Measurements from ENCODE around the gene BEGAIN. TPM values are rescaled to one million over a fixed set of nuclear protein-coding genes. Genes with fewer than 3 reads are reported as not detected.
A peak's percentile ranks its signal among the peaks of the same experiment; 100 is the strongest.

BEGAIN gene
- total and polyA plus RNA-seq, 7 donors: 0.36 to 1.4 (median 0.60) TPM

DNA sequence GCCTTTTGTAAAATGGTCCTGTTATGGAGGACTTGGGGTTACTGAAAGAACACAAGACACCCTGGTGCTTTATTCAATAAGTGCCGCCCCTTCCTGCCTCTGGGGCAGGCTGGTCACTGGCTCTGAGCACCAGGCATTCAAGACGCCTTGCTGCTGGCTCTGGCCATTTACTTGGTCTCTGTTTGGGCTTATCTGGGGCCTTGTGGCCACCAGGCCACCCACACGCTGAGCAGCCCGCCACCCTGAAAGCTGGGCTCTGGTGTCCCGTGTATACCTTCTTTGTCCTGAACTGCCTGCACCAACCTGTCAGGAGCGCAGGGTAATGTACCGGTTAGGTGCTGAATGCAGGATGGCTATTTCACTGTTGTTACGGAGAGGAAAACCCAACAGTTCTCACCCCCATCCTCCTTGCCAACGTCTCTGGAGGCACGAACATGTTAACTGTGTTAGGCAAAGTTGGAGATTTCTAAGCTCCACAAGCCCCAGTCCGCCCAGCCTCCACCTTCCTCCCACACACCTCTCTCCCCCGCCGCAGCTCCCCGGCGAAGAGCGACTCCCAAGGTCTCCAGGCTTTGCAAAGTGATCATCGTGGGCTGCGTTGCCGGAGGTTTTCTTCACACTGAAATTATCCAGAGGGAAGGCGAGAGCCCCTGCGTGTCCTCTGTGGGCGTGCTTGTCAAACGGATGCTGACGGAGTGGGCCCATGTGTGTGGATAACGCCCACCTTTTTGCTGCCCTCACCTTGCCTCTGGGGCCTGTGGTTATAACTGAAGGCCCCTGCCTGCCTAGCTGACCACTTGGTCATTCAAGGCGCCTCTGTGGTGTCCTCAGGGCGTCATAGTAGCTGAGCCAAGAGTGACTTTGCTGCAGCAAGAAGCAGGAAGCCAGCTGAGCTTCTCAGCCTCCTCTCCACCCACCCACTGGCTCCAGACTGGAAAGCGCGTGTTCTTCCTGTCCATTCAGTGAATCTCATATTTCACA is 18.8 kb upstream of the BEGAIN start:
- peak; percentile 44 for DNase-seq
- intact Hi-C loops (cut with DNase I): no loop called here
- Histone ChIP-seq H3K27ac (no peak overlapping the region), H3K36me3 (no peaks in the 10 kb centered on the region), H3K9me3 (peaks cover 0 to 4% (median 0%) of the 10 kb centered on the region in 4 donors), H3K4me1 (no peaks in the 10 kb centered on the region), H3K4me3 (no peak overlapping the region), H3K27me3 (peaks cover 0 to 17% (median 0%) of the 10 kb centered on the region in 3 donors)
- TF ChIP-seq POLR2AphosphoS5 (IDR thresholded peaks at IDR 0.05) (no peak), EP300 (IDR thresholded peaks at IDR 0.05) (no peak), POLR2A (IDR thresholded peaks at IDR 0.05) (no peak)
- TF ChIP-seq, protein P1, sequence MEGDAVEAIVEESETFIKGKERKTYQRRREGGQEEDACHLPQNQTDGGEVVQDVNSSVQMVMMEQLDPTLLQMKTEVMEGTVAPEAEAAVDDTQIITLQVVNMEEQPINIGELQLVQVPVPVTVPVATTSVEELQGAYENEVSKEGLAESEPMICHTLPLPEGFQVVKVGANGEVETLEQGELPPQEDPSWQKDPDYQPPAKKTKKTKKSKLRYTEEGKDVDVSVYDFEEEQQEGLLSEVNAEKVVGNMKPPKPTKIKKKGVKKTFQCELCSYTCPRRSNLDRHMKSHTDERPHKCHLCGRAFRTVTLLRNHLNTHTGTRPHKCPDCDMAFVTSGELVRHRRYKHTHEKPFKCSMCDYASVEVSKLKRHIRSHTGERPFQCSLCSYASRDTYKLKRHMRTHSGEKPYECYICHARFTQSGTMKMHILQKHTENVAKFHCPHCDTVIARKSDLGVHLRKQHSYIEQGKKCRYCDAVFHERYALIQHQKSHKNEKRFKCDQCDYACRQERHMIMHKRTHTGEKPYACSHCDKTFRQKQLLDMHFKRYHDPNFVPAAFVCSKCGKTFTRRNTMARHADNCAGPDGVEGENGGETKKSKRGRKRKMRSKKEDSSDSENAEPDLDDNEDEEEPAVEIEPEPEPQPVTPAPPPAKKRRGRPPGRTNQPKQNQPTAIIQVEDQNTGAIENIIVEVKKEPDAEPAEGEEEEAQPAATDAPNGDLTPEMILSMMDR (IDR thresholded peaks at IDR 0.05): no peak
- 90 to 94% methylated on average over 29 of the region's 29 CpGs for WGBS, 2 donors

DNA sequence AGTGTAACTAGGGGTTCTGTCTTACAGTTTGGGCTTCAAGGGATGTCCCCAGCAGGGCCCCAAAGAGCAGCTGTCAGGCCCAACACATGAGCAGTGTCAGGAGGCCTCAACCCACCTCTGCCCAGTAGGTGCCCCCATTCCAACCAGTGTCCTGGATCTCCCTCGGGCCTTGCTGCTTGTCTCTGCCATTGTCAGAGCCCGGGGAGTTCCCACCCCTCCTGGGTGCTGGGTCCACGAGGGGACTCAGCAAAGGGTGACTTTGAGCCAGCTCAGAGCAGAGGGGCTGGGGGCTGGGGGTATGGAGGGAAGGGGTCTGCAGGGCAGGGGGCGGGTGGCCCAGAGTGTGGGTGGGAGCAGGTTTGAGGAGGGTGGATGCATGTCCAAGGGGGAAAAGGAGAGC is 18.0 kb upstream of the BEGAIN start:
- TF ChIP-seq POLR2A (IDR thresholded peaks at IDR 0.05): no peak
- TF ChIP-seq POLR2AphosphoS5 (IDR thresholded peaks at IDR 0.05): no peak
- TF ChIP-seq, protein P1 (IDR thresholded peaks at IDR 0.05): no peak
- no peak for TF ChIP-seq EP300 (IDR thresholded peaks at IDR 0.05)
- Histone ChIP-seq H3K27ac (no peak overlapping the region), H3K9me3 (peaks cover 0 to 4% (median 0%) of the 10 kb centered on the region in 4 donors), H3K36me3 (no peaks in the 10 kb centered on the region), H3K4me1 (no peaks in the 10 kb centered on the region), H3K27me3 (peaks cover 0 to 17% (median 0%) of the 10 kb centered on the region in 3 donors), H3K4me3 (no peak overlapping the region)
- peak; percentile 48 for DNase-seq
- intact Hi-C loops (cut with DNase I): no loop called here
- WGBS, 2 donors: 83 to 86% methylated on average over 4 of the region's 4 CpGs

DNA sequence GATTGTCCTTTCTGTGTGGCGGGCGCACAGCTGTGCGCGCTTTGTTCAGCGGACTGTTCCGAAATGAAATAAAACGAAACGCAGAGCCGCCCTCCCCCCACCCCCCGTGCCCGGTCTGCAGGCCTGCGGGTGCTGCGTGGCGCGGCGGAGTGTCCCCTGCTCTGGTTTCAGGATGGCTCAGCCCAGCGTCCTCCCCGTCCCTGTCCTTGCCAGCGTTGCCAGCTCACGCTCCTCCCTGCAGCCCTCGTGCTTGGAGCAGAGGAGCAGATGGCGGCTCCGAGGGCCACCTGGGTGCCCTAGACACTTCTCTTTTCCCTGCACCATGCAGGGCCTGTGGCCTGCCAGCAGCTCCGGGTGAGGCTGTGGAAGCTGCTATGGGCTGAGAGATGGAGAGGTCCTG is 17.5 kb upstream of the BEGAIN start:
- TF ChIP-seq, protein P1 (IDR thresholded peaks at IDR 0.05): no peak
- TF ChIP-seq POLR2AphosphoS5 (IDR thresholded peaks at IDR 0.05) (no peak), EP300 (IDR thresholded peaks at IDR 0.05) (no peak), POLR2A (IDR thresholded peaks at IDR 0.05) (no peak)
- Histone ChIP-seq H3K36me3 (no peaks in the 10 kb centered on the region), H3K27me3 (peaks cover 0 to 17% (median 0%) of the 10 kb centered on the region in 3 donors), H3K9me3 (peaks cover 0 to 4% (median 0%) of the 10 kb centered on the region in 4 donors), H3K4me1 (no peaks in the 10 kb centered on the region), H3K4me3 (no peak overlapping the region), H3K27ac (no peak overlapping the region)
- intact Hi-C loops (cut with DNase I): no loop called here
- WGBS, 2 donors: 95% methylated on average over 24 of the region's 24 CpGs
- peak; percentile 33 for DNase-seq

DNA sequence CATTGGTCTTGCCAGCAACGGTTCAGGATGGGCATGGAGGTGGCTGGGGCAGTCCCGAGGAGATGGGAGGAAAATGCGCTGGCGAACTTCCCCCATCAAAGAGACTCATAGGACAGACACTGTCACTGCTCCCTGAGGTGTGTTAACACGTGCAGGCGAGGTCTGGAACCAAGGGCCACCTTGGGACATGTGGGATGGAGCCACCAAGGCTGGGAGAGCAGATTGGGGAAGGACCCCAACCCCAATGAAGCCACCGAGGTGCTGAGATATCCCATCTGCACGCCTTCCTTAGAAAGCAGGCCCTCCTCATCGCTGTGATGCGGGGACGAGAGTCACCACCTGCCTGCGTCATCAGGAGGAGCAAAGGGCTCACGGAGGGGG is 16.9 kb upstream of the BEGAIN start:
- Histone ChIP-seq H3K36me3 (no peaks in the 10 kb centered on the region), H3K27ac (no peak overlapping the region), H3K4me1 (no peaks in the 10 kb centered on the region), H3K4me3 (no peak overlapping the region), H3K9me3 (peaks cover 0 to 4% (median 0%) of the 10 kb centered on the region in 4 donors), H3K27me3 (peaks cover 0 to 17% (median 0%) of the 10 kb centered on the region in 3 donors)
- DNase-seq: peak; percentile 34
- TF ChIP-seq POLR2A (IDR thresholded peaks at IDR 0.05) (no peak), EP300 (IDR thresholded peaks at IDR 0.05) (no peak), POLR2AphosphoS5 (IDR thresholded peaks at IDR 0.05) (no peak)
- TF ChIP-seq, protein P1 (IDR thresholded peaks at IDR 0.05): no peak
- intact Hi-C loops (cut with DNase I): no loop called here
- 83 to 92% methylated on average over 13 of the region's 13 CpGs for WGBS, 2 donors
